ENCODE measurements around the gene DNAJB9. TPM values are rescaled to one million over a fixed set of nuclear protein-coding genes. Genes with fewer than 3 reads are reported as not detected.

DNAJB9 gene
- total and polyA plus RNA-seq, 9 of the 15 experiments (the other 6 are each of a cell fraction or from before 2014, with no cell fraction given) = 4.3 to 34.2 (median 9.6) TPM

DNA sequence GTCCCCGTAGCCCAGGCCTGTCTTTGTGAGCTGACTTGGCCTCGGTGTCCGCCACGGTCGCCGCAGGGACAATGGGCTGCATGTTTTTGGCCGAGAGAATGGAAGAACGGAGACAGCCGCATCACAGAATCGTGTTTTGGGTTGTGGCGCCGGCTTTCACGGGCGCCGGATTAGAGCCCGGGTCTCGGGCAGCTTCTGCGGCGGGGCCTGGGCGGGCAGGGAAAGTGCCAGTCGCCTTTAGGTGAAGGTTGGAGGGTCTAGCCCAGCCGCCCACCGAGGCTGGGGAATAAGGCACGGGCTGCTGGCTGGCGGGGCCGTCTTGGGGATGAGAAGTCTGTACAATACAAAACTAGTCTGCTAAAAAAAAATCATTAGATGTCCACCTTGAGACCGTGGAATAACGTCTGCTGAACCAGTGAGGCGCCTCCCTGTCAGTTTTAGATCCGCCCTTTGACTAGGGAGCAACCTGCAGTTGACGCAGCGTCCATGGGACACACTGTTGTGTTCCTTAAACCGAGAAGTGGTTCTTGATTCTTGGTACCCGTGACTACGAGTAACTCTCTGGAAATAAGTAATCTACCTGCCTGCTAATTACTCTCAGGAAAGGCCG lies 577 bp downstream of the DNAJB9 start (continued):
- TF ChIP-seq, protein P1, sequence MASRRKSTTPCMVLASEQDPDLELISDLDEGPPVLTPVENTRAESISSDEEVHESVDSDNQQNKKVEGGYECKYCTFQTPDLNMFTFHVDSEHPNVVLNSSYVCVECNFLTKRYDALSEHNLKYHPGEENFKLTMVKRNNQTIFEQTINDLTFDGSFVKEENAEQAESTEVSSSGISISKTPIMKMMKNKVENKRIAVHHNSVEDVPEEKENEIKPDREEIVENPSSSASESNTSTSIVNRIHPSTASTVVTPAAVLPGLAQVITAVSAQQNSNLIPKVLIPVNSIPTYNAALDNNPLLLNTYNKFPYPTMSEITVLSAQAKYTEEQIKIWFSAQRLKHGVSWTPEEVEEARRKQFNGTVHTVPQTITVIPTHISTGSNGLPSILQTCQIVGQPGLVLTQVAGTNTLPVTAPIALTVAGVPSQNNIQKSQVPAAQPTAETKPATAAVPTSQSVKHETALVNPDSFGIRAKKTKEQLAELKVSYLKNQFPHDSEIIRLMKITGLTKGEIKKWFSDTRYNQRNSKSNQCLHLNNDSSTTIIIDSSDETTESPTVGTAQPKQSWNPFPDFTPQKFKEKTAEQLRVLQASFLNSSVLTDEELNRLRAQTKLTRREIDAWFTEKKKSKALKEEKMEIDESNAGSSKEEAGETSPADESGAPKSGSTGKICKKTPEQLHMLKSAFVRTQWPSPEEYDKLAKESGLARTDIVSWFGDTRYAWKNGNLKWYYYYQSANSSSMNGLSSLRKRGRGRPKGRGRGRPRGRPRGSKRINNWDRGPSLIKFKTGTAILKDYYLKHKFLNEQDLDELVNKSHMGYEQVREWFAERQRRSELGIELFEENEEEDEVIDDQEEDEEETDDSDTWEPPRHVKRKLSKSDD (conservative IDR thresholded peaks at IDR 0.05; ENCODE audit: low read length) = no peak
- TF ChIP-seq ELF1 (tag; IDR thresholded peaks at IDR 0.05) (no peak), RBFOX2 (IDR thresholded peaks at IDR 0.05; ENCODE audit: low read depth, low read length) (peak; percentile 93), GTF2E2 (tag; IDR thresholded peaks at IDR 0.05) (0 out of 2 replicates have a peak, but pooled peaks have one; percentile 50), BRF1 (IDR thresholded peaks at IDR 0.05; ENCODE audit: borderline replicate concordance, extremely low read depth, insufficient read length) (no peak), RBM14 (IDR thresholded peaks at IDR 0.05; ENCODE audit: borderline replicate concordance, insufficient read depth, low read depth, low read length) (peak; percentile 98), FOXJ2 (tag; IDR thresholded peaks at IDR 0.05) (no peak), ELF2 (CRISPR knock-in tag; IDR thresholded peaks at IDR 0.05) (no peak), ZSCAN32 (CRISPR knock-in tag; IDR thresholded peaks at IDR 0.05) (0 out of 2 replicates have a peak, but pooled peaks have one; percentile 2), PHF20 (IDR thresholded peaks at IDR 0.05; ENCODE audit: partially characterized antibody) (no peak), POLR2H (tag; IDR thresholded peaks at IDR 0.05; ENCODE audit: low read depth) (no peak)
- TF ChIP-seq, protein P2, sequence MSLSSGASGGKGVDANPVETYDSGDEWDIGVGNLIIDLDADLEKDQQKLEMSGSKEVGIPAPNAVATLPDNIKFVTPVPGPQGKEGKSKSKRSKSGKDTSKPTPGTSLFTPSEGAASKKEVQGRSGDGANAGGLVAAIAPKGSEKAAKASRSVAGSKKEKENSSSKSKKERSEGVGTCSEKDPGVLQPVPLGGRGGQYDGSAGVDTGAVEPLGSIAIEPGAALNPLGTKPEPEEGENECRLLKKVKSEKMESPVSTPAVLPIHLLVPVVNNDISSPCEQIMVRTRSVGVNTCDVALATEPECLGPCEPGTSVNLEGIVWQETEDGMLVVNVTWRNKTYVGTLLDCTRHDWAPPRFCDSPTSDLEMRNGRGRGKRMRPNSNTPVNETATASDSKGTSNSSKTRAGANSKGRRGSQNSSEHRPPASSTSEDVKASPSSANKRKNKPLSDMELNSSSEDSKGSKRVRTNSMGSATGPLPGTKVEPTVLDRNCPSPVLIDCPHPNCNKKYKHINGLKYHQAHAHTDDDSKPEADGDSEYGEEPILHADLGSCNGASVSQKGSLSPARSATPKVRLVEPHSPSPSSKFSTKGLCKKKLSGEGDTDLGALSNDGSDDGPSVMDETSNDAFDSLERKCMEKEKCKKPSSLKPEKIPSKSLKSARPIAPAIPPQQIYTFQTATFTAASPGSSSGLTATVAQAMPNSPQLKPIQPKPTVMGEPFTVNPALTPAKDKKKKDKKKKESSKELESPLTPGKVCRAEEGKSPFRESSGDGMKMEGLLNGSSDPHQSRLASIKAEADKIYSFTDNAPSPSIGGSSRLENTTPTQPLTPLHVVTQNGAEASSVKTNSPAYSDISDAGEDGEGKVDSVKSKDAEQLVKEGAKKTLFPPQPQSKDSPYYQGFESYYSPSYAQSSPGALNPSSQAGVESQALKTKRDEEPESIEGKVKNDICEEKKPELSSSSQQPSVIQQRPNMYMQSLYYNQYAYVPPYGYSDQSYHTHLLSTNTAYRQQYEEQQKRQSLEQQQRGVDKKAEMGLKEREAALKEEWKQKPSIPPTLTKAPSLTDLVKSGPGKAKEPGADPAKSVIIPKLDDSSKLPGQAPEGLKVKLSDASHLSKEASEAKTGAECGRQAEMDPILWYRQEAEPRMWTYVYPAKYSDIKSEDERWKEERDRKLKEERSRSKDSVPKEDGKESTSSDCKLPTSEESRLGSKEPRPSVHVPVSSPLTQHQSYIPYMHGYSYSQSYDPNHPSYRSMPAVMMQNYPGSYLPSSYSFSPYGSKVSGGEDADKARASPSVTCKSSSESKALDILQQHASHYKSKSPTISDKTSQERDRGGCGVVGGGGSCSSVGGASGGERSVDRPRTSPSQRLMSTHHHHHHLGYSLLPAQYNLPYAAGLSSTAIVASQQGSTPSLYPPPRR (CRISPR knock-in tag; IDR thresholded peaks at IDR 0.05; ENCODE audit: borderline replicate concordance) = no peak
- TF ChIP-seq, protein P3, sequence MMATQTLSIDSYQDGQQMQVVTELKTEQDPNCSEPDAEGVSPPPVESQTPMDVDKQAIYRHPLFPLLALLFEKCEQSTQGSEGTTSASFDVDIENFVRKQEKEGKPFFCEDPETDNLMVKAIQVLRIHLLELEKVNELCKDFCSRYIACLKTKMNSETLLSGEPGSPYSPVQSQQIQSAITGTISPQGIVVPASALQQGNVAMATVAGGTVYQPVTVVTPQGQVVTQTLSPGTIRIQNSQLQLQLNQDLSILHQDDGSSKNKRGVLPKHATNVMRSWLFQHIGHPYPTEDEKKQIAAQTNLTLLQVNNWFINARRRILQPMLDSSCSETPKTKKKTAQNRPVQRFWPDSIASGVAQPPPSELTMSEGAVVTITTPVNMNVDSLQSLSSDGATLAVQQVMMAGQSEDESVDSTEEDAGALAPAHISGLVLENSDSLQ (IDR thresholded peaks at IDR 0.05) = peak; percentile 76
- TF ChIP-seq, protein P4, sequence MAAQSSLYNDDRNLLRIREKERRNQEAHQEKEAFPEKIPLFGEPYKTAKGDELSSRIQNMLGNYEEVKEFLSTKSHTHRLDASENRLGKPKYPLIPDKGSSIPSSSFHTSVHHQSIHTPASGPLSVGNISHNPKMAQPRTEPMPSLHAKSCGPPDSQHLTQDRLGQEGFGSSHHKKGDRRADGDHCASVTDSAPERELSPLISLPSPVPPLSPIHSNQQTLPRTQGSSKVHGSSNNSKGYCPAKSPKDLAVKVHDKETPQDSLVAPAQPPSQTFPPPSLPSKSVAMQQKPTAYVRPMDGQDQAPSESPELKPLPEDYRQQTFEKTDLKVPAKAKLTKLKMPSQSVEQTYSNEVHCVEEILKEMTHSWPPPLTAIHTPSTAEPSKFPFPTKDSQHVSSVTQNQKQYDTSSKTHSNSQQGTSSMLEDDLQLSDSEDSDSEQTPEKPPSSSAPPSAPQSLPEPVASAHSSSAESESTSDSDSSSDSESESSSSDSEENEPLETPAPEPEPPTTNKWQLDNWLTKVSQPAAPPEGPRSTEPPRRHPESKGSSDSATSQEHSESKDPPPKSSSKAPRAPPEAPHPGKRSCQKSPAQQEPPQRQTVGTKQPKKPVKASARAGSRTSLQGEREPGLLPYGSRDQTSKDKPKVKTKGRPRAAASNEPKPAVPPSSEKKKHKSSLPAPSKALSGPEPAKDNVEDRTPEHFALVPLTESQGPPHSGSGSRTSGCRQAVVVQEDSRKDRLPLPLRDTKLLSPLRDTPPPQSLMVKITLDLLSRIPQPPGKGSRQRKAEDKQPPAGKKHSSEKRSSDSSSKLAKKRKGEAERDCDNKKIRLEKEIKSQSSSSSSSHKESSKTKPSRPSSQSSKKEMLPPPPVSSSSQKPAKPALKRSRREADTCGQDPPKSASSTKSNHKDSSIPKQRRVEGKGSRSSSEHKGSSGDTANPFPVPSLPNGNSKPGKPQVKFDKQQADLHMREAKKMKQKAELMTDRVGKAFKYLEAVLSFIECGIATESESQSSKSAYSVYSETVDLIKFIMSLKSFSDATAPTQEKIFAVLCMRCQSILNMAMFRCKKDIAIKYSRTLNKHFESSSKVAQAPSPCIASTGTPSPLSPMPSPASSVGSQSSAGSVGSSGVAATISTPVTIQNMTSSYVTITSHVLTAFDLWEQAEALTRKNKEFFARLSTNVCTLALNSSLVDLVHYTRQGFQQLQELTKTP (IDR thresholded peaks at IDR 0.05; ENCODE audit: low read depth in 1 of 2, partially characterized antibody in 2 of 2) = peak in 1 of 2 experiments; percentile 12

All from K562 (cell line).